ENCODE results near the gene PPP1R12A. TPM values are rescaled to one million over a fixed set of nuclear protein-coding genes. Genes with fewer than 3 reads are reported as not detected.

PPP1R12A gene
- total and polyA plus RNA-seq, 2 of the 4 experiments (the other 2 are of a cell fraction) = 47.7 to 112 TPM

DNA sequence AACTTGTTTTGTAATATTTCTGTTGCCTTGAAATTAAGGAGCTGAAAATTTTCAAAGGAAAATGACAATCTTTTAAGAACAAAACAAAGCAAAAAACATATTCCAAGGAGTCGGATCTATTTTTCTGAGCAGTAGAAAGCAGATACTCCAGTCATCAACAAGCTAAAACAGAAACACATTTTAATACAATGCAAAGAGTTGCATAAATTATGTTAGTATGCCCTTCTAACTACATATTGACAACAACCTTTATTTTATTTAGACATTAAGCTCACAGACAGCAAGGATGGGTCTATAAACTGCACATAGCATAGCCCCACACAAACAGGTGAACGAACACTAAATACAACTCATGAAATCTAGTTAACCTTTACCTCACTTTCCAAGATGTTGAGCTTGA, 106.0 kb downstream of the PPP1R12A start:
- BruUV-seq (replicated peaks) = no TSS peak
- WGBS, 2 experiments (ENCODE audit: extremely low coverage in 2 of 2, insufficient read length in 1 of 2) = no CpG with 5 or more reads among the region's 2 CpGs
- H2BK20ac ChIP-seq (ENCODE audit: low read depth, low read length) = no peak overlapping the region

More for the DNA sequence above, 106.0 kb downstream of the PPP1R12A start:
- H2BK5ac ChIP-seq (ENCODE audit: low read depth, low read length, poor library complexity, severe bottlenecking) = no peak overlapping the region
- no peaks in the 10 kb centered on the region for H3K9me3 ChIP-seq (ENCODE audit: control insufficient read depth, insufficient read depth, low read length)
- no peak overlapping the region for H4K8ac ChIP-seq (ENCODE audit: low read depth in 2 of 2, low read length in 2 of 2)
- in situ Hi-C loops (cut with MboI; ENCODE audit: low sequenced_read_pairs) (no loop called here), dilution Hi-C loops (cut with HindIII; ENCODE audit: low sequenced_read_pairs, unreplicated experiment) (no loop called here), intact Hi-C loops (cut with micrococcal nuclease) (loop anchor here (10.0 kb wide), 1 partner anchor 106 kb away; the partner anchor contains the start of gene PPP1R12A)
- no peak overlapping the region for H3K56ac ChIP-seq (ENCODE audit: extremely low read depth, insufficient read depth, low read length)
- no peak overlapping the region for H3K4me3 ChIP-seq (ENCODE audit: insufficient read depth, low read depth, low read length)
- H3K79me1 ChIP-seq (ENCODE audit: low read depth in 1 of 2, low read length in 2 of 2) = peaks cover 17 to 32% of the 10 kb centered on the region in 2 experiments
- no peak overlapping the region for H3K27ac ChIP-seq (ENCODE audit: insufficient read depth, low read length)
- no peak overlapping the region for H2AFZ ChIP-seq (replicated peaks; ENCODE audit: low read length, poor library complexity)
- H3K9me1 ChIP-seq (ENCODE audit: insufficient read depth, low read length) = peaks cover 2% of the 10 kb centered on the region; the same call in 1 of the 2 replicates
- H3K4me2 ChIP-seq (ENCODE audit: low read depth, low read length) = no peak overlapping the region
- no peak overlapping the region for H3K23ac ChIP-seq (ENCODE audit: low read depth, low read length)
- no peak overlapping the region for H3K18ac ChIP-seq (ENCODE audit: low read depth, low read length)
- H3K27me3 ChIP-seq (ENCODE audit: control insufficient read depth, insufficient read depth, low read length) = no peaks in the 10 kb centered on the region
- H2BK15ac ChIP-seq (ENCODE audit: low read depth, low read length) = no peak overlapping the region
- no peaks in the 10 kb centered on the region for H3K4me1 ChIP-seq (ENCODE audit: control insufficient read depth, insufficient read depth, low read length)
- no peak overlapping the region for H4K5ac ChIP-seq (ENCODE audit: low read depth, low read length)
- peaks cover 11% of the 10 kb centered on the region; the same call in 1 of the 2 replicates for H4K20me1 ChIP-seq (ENCODE audit: insufficient read depth, low read length)
- ChIA-PET POLR2A (ENCODE audit: unreplicated experiment) (no interaction called here), CTCF (no interaction called here)
- H2BK120ac ChIP-seq (ENCODE audit: low read depth, low read length) = no peak overlapping the region
- no peak for TF ChIP-seq RAD21 (IDR thresholded peaks at IDR 0.05; ENCODE audit: low read length)
- no peak for TF ChIP-seq RCOR1 (IDR thresholded peaks at IDR 0.05; ENCODE audit: insufficient replicate concordance, low read length)
- no peak for TF ChIP-seq FOS (IDR thresholded peaks at IDR 0.05; ENCODE audit: low read depth, low read length)
- TF ChIP-seq NFE2L2 (IDR thresholded peaks at IDR 0.05; ENCODE audit: low read depth, low read length) = no peak
- no peak for TF ChIP-seq BHLHE40 (IDR thresholded peaks at IDR 0.05; ENCODE audit: low read depth, low read length)
- TF ChIP-seq MAZ (IDR thresholded peaks at IDR 0.05; ENCODE audit: borderline replicate concordance, low read depth, low read length) = no peak
- TF ChIP-seq CHD1 (IDR thresholded peaks at IDR 0.05; ENCODE audit: low read depth, low read length) = no peak
- no peak for TF ChIP-seq SMC3 (IDR thresholded peaks at IDR 0.05; ENCODE audit: low read depth, low read length)
- no peak for TF ChIP-seq CEBPB (IDR thresholded peaks at IDR 0.05; ENCODE audit: low read depth, low read length)
- no peak for TF ChIP-seq MXI1 (IDR thresholded peaks at IDR 0.05; ENCODE audit: borderline replicate concordance, low read depth, low read length)
- TF ChIP-seq, protein P1, sequence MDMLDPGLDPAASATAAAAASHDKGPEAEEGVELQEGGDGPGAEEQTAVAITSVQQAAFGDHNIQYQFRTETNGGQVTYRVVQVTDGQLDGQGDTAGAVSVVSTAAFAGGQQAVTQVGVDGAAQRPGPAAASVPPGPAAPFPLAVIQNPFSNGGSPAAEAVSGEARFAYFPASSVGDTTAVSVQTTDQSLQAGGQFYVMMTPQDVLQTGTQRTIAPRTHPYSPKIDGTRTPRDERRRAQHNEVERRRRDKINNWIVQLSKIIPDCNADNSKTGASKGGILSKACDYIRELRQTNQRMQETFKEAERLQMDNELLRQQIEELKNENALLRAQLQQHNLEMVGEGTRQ (IDR thresholded peaks at IDR 0.05; ENCODE audit: low read depth, low read length) = no peak
- TF ChIP-seq, protein P2, sequence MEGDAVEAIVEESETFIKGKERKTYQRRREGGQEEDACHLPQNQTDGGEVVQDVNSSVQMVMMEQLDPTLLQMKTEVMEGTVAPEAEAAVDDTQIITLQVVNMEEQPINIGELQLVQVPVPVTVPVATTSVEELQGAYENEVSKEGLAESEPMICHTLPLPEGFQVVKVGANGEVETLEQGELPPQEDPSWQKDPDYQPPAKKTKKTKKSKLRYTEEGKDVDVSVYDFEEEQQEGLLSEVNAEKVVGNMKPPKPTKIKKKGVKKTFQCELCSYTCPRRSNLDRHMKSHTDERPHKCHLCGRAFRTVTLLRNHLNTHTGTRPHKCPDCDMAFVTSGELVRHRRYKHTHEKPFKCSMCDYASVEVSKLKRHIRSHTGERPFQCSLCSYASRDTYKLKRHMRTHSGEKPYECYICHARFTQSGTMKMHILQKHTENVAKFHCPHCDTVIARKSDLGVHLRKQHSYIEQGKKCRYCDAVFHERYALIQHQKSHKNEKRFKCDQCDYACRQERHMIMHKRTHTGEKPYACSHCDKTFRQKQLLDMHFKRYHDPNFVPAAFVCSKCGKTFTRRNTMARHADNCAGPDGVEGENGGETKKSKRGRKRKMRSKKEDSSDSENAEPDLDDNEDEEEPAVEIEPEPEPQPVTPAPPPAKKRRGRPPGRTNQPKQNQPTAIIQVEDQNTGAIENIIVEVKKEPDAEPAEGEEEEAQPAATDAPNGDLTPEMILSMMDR (conservative IDR thresholded peaks at IDR 0.05; ENCODE audit: low read depth, low read length) = no peak
- TF ChIP-seq, protein P3, sequence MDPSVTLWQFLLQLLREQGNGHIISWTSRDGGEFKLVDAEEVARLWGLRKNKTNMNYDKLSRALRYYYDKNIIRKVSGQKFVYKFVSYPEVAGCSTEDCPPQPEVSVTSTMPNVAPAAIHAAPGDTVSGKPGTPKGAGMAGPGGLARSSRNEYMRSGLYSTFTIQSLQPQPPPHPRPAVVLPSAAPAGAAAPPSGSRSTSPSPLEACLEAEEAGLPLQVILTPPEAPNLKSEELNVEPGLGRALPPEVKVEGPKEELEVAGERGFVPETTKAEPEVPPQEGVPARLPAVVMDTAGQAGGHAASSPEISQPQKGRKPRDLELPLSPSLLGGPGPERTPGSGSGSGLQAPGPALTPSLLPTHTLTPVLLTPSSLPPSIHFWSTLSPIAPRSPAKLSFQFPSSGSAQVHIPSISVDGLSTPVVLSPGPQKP (IDR thresholded peaks at IDR 0.05; ENCODE audit: borderline replicate concordance, low read depth, low read length) = no peak
- ATAC-seq (ENCODE audit: low read depth) = no peak
- H3K36me3 ChIP-seq (ENCODE audit: control insufficient read depth, insufficient read depth, low read length) = peaks cover 4% of the 10 kb centered on the region
- H3K9ac ChIP-seq (ENCODE audit: low read depth, low read length) = no peak overlapping the region
- no peak overlapping the region for H4K91ac ChIP-seq (ENCODE audit: insufficient read depth, low read depth, low read length)
- H3K4ac ChIP-seq (ENCODE audit: low read depth, low read length) = no peak overlapping the region
- no peak overlapping the region for H2AK5ac ChIP-seq (ENCODE audit: low read depth, low read length)
- no peak overlapping the region for H2AK9ac ChIP-seq (replicated peaks; ENCODE audit: low read depth, low read length, poor library complexity)
- H3K14ac ChIP-seq (replicated peaks; ENCODE audit: low read depth, low read length) = no peak overlapping the region
- DNase-seq = no peak
